SU-DHL-6 (cell line): ENCODE measurements around the gene LCP2.

ENCODE experiments used
- H2AFZ ChIP-seq: fragments of 200-600 bp; sonication (generic); 2 replicates; pipeline ENCODE4 v1.6.1; 2014; ENCODE audit warnings: low read depth, mild to moderate bottlenecking, moderate library complexity, mixed read lengths, antibody characterized with exemption, low read length; ENCODE audit not compliant: severe bottlenecking
- H3F3A ChIP-seq: fragments of 200-600 bp; shearing (Covaris generic); 2 replicates; pipeline ENCODE4 v1.6.0; 2016; ENCODE audit warnings: antibody characterized with exemption, mild to moderate bottlenecking; ENCODE audit not compliant: insufficient read depth
- H3K27ac ChIP-seq: fragments of 200-600 bp; sonication (generic); 2 replicates; pipeline ENCODE4 v1.5.1; 2016; ENCODE audit warnings: low read depth, mild to moderate bottlenecking, low read length, moderate library complexity, mixed read lengths
- H3K27me3 ChIP-seq: fragments of 200-600 bp; sonication (generic), shearing (Covaris generic); 2 replicates; pipeline ENCODE4 v1.6.0; 2014; ENCODE audit warnings: mild to moderate bottlenecking, low read length
- H3K36me3 ChIP-seq: fragments of 200-600 bp; sonication (generic); 2 replicates; pipeline ENCODE4 v1.6.1; 2014; ENCODE audit warnings: mild to moderate bottlenecking, low read length, mixed read lengths
- H3K4me2 ChIP-seq: fragments of 300-600, 200-600 bp; shearing (Covaris generic), sonication (generic); 2 replicates; pipeline ENCODE4 v1.6.0; 2014; ENCODE audit warnings: low read length, low read depth, mild to moderate bottlenecking; ENCODE audit not compliant: poor library complexity, severe bottlenecking
- H3K4me3 ChIP-seq: fragments of 200-600 bp; sonication (generic); 2 replicates; pipeline ENCODE4 v1.5.1; 2014; ENCODE audit warnings: antibody characterized with exemption, low read length, mild to moderate bottlenecking, mixed read lengths; ENCODE audit not compliant: insufficient read depth, poor library complexity, severe bottlenecking
- H3K79me2 ChIP-seq: fragments of 200-600 bp; sonication (generic); 2 replicates; pipeline ENCODE4 v1.6.1; 2014; ENCODE audit warnings: mild to moderate bottlenecking, low read length, moderate library complexity; ENCODE audit not compliant: insufficient read depth
- H3K9ac ChIP-seq: fragments of 200-600 bp; sonication (generic); 2 replicates; pipeline ENCODE4 v1.7.0; 2014; ENCODE audit warnings: mild to moderate bottlenecking, low read length
- H3K9me2 ChIP-seq: fragments of 200-600 bp; sonication (generic); replicated peaks from 2 replicates; pipeline ENCODE4 v1.6.1; 2014; ENCODE audit warnings: low read length; ENCODE audit not compliant: insufficient read depth
- H3K9me3 ChIP-seq: fragments of 200-600 bp; sonication (generic); 2 replicates; pipeline ENCODE4 v1.6.1; 2014; ENCODE audit warnings: low read length, mixed read lengths; ENCODE audit not compliant: insufficient read depth
- H4K20me1 ChIP-seq: fragments of 200-600 bp; sonication (generic); 2 replicates; pipeline ENCODE4 v1.6.1; 2014; ENCODE audit warnings: low read depth, mild to moderate bottlenecking, antibody characterized with exemption, low read length, moderate library complexity, mixed read lengths
- EZH2phosphoT487 ChIP-seq: fragments of 200-600 bp; sonication (generic), shearing (Covaris generic); conservative IDR thresholded peaks from 2 replicates; pipeline ENCODE4 v1.6.1; 2018; ENCODE audit warnings: mild to moderate bottlenecking, antibody characterized with exemption, low read length, moderate library complexity, mixed read lengths
- TF ChIP-seq, protein P1 (sequence below): fragments of 200-600 bp; sonication (generic); IDR thresholded peaks from one replicate; pipeline ENCODE4 v1.5.1; 2017; ENCODE audit warnings: antibody characterized with exemption, mild to moderate bottlenecking, low read length, moderate library complexity; ENCODE audit not compliant: insufficient read depth, poor library complexity, severe bottlenecking

LCP2 gene

DNA sequence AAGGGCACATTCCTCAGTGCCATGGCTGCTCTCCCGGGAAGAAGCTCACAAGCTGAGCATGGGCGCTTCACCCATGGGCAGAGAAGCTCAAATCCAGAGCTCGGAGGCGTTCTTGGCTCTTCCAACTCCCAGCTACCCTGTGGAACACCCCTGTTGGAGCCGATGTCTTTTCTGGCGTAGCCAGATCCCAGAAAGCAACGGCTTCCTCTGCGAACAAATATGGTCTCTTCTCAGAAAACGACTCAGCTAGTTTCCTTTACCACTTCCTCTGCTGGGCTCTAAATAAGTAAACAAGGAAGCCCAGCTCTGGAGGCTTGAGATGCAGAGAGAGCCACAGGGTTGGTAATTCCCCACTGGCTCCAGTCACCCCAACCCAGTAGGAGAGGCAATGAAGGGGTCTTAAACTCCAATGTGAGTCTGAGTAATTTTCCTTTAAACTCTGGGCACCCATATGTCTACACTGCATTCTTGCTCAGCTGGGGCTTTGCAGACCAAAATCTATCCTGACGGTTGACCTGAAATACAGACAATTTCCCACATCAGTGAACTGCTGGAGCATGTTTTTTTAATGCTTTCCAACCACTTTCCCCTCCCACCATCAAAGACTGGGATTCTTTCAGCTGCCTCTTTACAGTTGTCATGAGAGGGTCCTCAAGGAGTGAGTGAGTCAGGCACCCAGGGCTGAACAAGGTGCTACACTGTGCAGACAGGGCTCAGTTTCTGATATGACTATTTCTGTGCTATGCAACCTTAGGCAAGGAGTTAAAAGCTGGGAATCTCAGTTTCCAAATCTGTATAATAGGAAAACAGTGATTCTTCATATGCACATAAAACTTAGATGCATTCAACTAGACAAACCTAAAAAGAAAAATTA, at the start of gene LCP2:
TSS of gene LCP2 (minus strand) at position 189 of the 874 bp plus-strand sequence. CDS start at position 23, 166 bp downstream.
- Histone ChIP-seq H3K4me3 (no peak within 1 kb of the TSS), H3F3A (no peaks in the 10 kb centered on the region), H2AFZ (no peak within 1 kb of the TSS), H3K27me3 (no peaks in the 10 kb centered on the region), H3K36me3 (no peaks in the 10 kb centered on the region), H3K79me2 (no peaks in the 10 kb centered on the region), H3K9ac (no peak within 1 kb of the TSS), H3K27ac (no peak within 1 kb of the TSS), H4K20me1 (no peaks in the 10 kb centered on the region), H3K9me2 (no peaks in the 10 kb centered on the region), H3K9me3 (no peaks in the 10 kb centered on the region), H3K4me2 (no peak within 1 kb of the TSS)
- TF ChIP-seq, protein P1, sequence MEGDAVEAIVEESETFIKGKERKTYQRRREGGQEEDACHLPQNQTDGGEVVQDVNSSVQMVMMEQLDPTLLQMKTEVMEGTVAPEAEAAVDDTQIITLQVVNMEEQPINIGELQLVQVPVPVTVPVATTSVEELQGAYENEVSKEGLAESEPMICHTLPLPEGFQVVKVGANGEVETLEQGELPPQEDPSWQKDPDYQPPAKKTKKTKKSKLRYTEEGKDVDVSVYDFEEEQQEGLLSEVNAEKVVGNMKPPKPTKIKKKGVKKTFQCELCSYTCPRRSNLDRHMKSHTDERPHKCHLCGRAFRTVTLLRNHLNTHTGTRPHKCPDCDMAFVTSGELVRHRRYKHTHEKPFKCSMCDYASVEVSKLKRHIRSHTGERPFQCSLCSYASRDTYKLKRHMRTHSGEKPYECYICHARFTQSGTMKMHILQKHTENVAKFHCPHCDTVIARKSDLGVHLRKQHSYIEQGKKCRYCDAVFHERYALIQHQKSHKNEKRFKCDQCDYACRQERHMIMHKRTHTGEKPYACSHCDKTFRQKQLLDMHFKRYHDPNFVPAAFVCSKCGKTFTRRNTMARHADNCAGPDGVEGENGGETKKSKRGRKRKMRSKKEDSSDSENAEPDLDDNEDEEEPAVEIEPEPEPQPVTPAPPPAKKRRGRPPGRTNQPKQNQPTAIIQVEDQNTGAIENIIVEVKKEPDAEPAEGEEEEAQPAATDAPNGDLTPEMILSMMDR: no peak
- TF ChIP-seq EZH2phosphoT487: no peak

- no peaks in the 10 kb centered on the region; the same call in 1 of the 2 replicates for H3K9me3 ChIP-seq
- no peaks in the 10 kb centered on the region for H3K27me3 ChIP-seq
- H3K36me3 ChIP-seq: no peaks in the 10 kb centered on the region
- H3K9me2 ChIP-seq: no peaks in the 10 kb centered on the region
- H3F3A ChIP-seq: no peaks in the 10 kb centered on the region
- H3K4me2 ChIP-seq: no peak overlapping the region
- H4K20me1 ChIP-seq: no peaks in the 10 kb centered on the region
- no peak overlapping the region for H3K9ac ChIP-seq
- H3K27ac ChIP-seq: no peak overlapping the region
- no peak overlapping the region for H2AFZ ChIP-seq
- TF ChIP-seq, protein P1: no peak
- no peak for TF ChIP-seq EZH2phosphoT487
- H3K79me2 ChIP-seq: no peaks in the 10 kb centered on the region
- no peak overlapping the region for H3K4me3 ChIP-seq
These were observed 49.5 kb upstream of the LCP2 start for GRCh38 chr5:170347022-170347567.

DNA sequence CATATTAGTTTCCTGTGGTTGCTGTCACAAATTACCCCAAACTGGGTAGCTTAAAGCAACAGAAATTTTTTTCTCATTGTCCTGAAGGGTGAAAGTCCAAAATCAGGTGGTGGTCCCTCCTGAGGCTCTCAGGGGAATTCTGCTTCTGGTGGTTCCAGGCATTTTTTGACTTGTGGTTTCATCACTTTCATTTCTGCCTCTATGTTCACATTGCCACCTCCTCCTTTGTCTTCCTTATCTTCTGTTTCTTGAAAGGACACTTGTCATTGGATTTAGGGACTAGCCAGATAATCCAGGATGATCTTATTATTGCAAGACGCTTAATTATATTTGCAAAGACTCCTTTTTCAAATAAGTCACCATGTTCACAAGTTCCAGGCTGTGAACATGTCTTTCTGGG, 48.4 kb upstream of the LCP2 start:
- Histone ChIP-seq H3K79me2 (no peaks in the 10 kb centered on the region), H3K9me2 (no peaks in the 10 kb centered on the region), H3K4me3 (no peak overlapping the region), H3K9me3 (peaks cover 9% of the 10 kb centered on the region; the same call in 1 of the 2 replicates), H2AFZ (no peak overlapping the region), H3K4me2 (no peak overlapping the region), H4K20me1 (no peaks in the 10 kb centered on the region), H3F3A (no peaks in the 10 kb centered on the region), H3K27me3 (no peaks in the 10 kb centered on the region), H3K36me3 (no peaks in the 10 kb centered on the region), H3K9ac (no peak overlapping the region), H3K27ac (no peak overlapping the region)
- TF ChIP-seq EZH2phosphoT487: no peak
- TF ChIP-seq, protein P1: no peak
